EL (cell line): ENCODE measurements around the gene SLC26A4.

ENCODE experiments used
- DNase-seq: peaks from one replicate; pipeline ENCODE4 v3.0.0-alpha.2; 2016

Gene SLC26A4

GRCh38 chr7:107754642-107755041 is 94.0 kb downstream of the SLC26A4 start:
- no peak for DNase-seq

- DNase-seq, result no peak
Measured at GRCh38 chr7:107758667-107759066, 98.0 kb downstream of the SLC26A4 start.

- no peak for DNase-seq
Measured at GRCh38 chr7:107767391-107767790, 106.8 kb downstream of the SLC26A4 start.
